Endometrial microvascular endothelial cells (primary cell): Measurements from ENCODE around the gene OSBPL7. TPM values are rescaled to one million over a fixed set of nuclear protein-coding genes. Genes with fewer than 3 reads are reported as not detected.

ENCODE experiments used
- in situ Hi-C: cut with HindIII; loops from 2 replicates; pipeline ENCODE4 v1.10.0; 2017; ENCODE audit warnings: low sequenced_read_pairs, low pct_unique_long_range_greater_than_20kb; ENCODE audit errors: inconsistent ontology term
- total RNA-seq: library from RNA; depleted of rRNA; stranded (reverse); fragments of >200 nt; gene quantifications from one replicate; pipeline ENCODE4 v1.2.3, GENCODE V29; 2015; ENCODE audit errors: inconsistent ontology term

Gene OSBPL7
- total RNA-seq, 1 donor from 2014 or later = 13.6 TPM

GRCh38 chr17:47810901-47811635, 10.5 kb downstream of the OSBPL7 start:
- in situ Hi-C loops = no loop called here

- in situ Hi-C loops = no loop called here
These were observed 11.3 kb downstream of the OSBPL7 start for GRCh38 chr17:47810200-47810821.

- in situ Hi-C loops = no loop called here
These were observed 12.6 kb downstream of the OSBPL7 start for GRCh38 chr17:47808830-47809480.

GRCh38 chr17:47808036-47808829, 13.4 kb downstream of the OSBPL7 start:
- in situ Hi-C loops = no loop called here

DNA sequence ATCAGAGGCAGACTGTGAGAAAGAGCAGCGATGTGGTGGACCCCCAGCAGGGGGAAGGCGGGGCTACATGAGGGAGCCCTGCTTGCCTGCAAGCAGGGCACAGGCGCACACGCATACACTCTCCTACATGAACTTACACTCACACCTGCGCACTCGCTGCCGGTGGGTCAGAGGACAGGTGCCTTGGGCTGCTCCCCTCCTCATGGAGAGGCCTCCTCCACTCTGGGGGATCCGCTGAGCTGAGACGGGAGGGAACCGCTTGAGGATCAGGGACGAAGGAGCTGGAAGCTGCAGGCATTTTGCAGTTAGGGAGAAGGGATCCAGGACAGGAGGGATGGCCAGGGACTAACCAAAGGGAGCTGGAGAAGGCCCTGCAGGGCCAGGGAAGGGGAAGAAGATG, 14.2 kb downstream of the OSBPL7 start:
- in situ Hi-C loops = no loop called here

GRCh38 chr17:47806913-47807255, 14.7 kb downstream of the OSBPL7 start:
- in situ Hi-C loops = no loop called here

DNA sequence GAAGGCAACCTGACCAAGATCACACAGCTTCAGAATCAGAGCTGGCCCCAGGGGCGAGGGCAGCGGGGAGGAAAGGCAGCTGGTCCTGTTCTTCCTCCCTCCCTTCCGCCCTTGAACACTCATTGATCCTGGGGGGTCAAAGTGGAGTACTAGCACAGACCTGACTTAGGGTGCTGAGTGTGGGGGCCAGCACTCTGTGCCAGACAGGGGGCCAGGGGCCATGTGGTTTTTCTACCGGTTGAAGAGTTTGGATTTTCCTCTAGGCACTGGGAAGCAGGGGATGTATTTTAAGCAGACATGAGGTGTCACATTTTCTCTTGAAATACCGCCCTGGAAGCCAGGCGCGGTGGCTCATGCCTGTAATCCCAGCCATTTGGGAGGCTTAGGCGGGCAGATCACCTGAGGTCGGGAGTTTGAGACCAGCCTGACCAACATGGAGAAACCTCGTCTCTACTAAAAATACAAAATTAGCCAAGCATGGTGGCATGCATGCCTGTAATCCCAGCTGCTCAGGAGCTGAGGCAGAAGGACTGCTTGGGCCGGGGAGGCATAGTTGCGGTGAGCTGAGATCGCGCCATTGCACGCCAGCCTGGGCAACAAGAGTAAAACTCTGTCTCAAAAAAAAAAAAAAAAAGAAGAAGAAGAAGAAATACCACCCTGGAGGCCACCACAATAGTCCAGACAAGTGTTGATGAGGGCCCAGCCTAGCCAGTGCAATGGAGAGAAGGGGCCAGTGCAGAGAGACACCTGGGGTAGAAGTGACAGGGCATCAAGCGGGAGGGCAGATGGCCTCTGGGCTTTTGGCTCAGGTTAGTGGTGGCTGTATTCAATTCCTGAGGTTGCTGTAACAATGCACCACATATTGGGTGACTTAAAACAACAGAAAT, 15.3 kb downstream of the OSBPL7 start:
- in situ Hi-C loops = no loop called here

DNA sequence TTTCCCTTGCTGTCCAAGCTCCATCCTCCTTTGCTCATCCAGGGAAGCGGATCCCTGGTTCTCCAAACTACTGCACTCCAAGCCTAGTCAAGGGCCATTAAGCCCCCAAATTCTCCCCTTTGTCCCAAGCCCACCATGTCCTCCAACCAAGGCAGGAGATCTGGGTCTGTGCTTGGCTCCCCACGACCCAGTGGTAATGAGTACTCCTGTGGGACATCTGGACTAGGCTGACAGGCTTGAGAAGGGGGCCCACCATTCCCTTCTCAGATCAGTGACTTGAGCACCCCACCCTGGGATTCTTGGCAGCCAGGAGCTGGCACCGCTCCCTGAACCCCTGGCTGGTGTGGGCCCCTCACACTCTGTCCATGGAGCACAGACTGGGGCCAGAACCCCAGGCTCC, 17.1 kb downstream of the OSBPL7 start:
- in situ Hi-C loops = no loop called here

DNA sequence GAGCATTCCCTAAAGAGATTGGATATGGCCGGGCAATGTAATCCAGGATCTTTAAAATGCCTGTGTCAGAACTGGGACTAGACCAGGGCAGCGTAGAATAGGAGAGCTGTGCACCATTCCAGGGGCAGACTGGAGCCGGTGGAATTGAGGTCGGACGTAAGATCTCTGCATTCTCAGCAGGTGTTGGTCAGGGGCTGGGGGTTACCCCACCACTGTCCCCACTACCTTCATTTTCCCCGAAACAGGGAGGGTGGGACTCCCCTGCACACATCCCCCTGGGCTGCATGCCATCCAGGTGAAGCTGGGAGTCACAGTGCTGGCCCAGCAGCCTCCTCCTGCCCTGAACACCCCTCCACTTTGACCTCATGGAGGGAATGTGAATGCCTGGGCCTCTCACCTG, 17.8 kb downstream of the OSBPL7 start:
- in situ Hi-C loops = no loop called here

GRCh38 chr17:47803201-47803600, 18.4 kb downstream of the OSBPL7 start:
- in situ Hi-C loops = no loop called here

DNA sequence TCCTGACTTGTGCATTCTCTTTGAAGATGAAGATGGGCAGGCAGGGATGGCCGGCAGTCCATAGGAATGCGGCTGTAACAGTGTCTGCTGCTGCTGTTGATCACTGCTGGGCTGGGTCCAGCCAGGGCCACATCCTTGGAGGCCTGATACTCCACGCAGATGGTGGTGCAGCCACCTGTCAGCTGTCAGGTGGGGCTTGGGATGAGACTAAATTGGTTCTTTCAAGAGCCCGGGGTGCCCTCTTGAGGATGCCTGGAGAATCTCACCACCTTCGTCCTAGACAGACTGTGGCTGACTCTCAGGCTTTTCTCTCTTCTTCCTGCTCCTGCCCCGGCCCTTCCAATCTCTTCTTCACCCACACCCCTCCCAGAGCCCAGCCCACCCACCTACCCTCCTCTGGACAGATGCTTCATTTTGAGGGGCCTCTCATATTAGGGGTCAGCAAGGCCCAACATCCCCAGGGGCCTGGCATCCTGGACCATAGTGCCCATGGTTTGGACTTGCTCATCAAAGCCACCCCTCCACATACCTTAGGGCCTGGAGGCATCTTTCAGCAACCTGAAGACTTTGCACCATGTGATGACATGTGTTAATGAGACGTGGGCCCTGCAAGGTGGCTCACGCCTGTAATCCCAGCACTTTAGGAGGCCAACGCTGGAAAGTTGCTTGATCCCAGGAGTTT, 19.1 kb downstream of the OSBPL7 start:
- in situ Hi-C loops = no loop called here

DNA sequence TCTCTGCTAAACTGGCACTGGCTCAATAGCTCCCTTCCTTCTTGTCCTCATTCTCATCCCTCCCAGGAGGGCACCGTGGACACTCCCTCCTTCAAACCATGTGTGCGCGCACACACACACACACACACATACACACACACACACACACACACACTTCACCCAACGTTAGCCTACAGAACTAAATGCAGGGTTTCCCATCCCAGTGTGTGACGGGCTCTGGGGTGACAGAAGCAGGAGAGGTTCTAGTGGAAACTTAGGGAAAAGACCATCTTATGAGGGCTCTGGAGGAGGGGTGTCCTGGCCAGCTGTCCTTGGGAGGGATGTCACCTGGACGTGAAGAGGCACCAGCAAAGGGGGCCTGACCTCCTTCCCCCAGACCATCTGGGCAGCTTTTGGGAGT, 19.7 kb downstream of the OSBPL7 start:
- in situ Hi-C loops = no loop called here

DNA sequence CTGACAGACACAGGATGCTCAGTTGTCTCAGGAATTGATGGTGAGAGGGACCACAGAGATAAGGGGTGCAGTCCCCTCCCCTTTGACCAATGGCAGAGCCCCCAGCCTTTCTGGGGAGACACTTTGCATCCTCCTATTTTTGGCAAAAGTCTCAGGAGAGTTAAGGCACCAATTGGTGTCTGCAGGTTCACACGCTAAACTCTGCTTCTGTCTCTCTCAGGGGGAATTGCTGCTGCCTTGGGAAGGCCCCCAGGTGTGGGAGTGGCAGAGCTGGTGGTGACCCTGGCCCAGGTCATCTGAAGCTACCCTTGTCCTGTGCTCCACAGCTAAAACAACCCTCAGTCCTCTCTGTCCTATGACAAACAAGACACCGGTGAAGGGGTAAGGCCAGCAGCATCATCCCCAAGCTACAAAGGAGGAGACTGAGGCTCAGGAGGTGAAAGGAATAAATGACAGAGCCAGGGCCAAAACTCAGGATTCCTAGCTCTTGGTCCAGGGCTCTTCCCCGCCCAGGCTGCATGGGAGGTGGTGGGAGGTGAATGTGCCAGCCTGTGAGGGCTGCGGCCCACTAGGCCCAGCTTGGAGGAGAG, 20.3 kb downstream of the OSBPL7 start:
- in situ Hi-C loops = no loop called here

GRCh38 chr17:47800686-47801085, 20.9 kb downstream of the OSBPL7 start:
- in situ Hi-C loops = no loop called here

- in situ Hi-C loops = no loop called here
These were observed 23.8 kb downstream of the OSBPL7 start for GRCh38 chr17:47797797-47798196.

DNA sequence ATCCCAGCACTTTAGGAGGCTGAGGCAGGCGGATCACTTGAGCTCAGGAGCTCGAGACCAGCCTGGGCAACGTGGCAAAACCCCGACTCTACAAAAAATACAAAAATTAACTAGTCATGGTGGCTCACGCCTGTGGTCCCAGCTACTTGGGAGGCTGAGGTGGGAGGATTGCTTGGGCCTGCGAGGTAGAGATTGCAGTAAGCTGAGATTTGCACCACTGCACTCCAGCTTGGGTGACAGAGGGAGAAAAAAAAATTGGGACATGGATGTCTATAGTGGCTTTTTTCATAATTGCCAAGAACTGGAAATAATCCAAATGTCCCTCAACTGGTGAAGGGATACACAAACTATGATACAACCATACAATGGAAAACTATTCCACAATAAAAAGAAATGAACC, 28.6 kb downstream of the OSBPL7 start:
- in situ Hi-C loops = no loop called here

DNA sequence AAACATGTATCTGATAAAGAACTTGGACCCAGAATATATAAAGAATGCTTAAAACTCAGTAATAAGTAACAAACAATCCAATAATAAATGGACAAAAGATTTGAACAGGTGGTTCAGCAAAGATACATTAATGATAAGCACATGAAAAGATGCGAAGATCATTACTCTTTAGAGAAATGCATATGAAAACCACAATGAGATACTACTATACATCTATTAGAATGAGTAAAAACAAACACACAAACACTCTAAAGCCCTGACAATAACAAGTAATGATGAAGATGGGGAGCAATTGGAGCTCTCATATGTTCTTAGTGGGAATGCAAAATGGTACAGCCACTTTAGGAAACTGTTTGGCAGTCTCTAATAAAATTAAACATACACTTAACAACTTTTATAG, 29.1 kb downstream of the OSBPL7 start:
- in situ Hi-C loops = no loop called here

GRCh38 chr17:47791025-47791424, 30.6 kb downstream of the OSBPL7 start:
- in situ Hi-C loops = no loop called here
